GM21423 (cell line): ENCODE measurements around the gene AURKB.
"Not testable (repeated sequence)": the region's sequence is repeated elsewhere in the genome, so short reads cannot be mapped to it uniquely, and the experiment has no call there.

Experiments
- ATAC-seq: cut with Tn5 transposase; IDR thresholded peaks from one replicate; pipeline ENCODE4 v1.9.1; 2021; ENCODE audit warnings: mild to moderate bottlenecking, moderate library complexity; ENCODE audit not compliant: unreplicated experiment

The AURKB gene

DNA sequence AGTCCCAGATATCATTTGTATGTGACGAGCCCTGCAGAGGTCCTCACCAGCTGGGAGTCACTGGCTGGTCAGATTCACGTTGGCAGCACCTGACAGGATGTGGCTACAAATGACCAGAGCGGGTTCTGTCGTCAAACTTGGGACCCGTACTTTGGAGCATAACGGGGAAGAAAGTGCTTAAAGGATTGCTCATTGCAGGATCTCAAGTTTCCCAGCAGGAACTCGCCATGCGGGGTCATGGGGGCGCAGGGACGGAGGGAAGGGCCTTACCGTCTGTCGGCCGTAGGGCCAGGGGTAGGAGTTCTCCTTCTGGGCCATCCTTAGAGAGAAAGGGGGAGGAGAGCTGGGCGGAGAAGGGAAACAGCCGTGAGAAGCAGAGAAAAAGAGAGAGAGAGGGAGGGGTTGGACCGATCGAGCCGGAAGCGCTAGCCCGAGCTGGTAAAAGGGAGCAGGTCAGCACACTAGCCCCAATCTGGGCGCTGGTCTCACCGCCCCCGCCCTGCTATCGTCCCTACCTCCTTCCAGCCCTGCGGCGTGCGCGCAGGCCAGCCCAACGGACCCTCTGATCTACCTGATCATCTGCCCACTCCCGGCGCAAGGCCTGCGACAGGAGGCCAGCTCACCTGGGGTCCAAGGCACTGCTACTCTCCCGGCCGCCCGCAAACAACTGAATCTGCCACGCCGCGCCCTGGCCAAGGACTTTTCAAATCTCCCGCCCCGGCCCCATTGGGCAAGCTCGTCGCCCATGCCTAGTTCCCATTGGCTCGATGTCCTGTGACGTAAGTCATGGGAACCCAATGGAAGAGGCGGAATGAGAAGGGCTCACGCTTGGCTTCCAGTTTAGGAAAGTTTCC lies at the start of gene AURKB:
Gene AURKB, minus strand, starts transcription at position 669 of the 854 bp plus-strand sequence. Its CDS starts 351 bp downstream, at position 318.
- peak; percentile 81 for ATAC-seq

DNA sequence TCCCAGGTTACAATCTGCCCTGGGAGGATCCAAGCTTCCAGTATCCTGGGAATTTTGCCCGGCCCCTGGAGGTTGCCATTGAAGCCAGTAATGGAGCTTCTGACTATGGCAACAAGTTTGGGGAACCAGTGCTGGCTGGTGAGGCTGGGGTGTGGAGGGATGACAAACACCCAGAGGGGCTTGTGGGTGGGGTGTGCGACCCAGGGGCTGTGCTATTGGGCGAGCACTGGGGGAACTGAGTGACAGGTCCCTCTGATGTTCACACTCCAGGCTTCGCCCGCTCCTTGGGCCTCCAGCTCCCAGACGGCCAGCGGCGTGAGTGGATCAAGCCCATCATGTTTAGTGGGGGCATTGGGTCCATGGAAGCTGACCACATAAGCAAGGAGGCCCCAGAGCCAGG lies 47.4 kb upstream of the AURKB start:
- ATAC-seq = no peak

DNA sequence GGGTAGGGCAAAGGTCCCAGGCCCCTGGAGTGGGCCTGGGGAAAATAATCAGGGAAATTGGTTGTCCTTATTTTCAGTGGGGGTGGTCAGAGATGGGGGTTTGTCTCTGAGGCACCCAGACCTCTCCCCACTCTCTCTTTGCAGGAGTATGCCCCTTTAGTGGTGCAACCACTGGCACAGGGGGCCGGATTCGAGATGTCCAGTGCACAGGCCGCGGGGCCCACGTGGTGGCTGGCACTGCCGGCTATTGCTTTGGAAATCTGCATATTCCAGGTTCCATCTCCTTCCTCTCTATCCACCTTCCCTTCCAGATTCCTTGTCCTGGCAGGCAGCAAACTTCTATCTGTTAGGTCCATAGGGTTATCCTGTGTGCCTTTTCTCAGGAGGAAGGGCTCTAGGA lies 46.3 kb upstream of the AURKB start:
- ATAC-seq = no peak

DNA sequence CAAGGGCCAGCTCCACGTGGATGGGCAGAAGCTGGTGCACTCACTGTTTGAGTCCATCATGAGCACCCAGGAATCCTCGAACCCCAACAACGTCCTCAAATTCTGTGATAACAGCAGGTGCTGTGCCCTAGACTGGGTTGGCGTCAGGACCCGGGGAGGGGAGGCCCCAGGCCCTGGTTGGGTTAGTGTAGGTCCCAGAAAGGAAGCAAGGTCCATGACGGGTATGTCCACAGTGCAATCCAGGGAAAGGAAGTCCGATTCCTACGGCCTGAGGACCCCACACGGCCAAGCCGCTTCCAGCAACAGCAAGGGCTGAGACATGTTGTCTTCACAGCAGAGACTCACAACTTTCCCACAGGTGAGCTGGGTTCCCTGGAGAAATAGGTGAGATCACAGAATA lies 45.9 kb upstream of the AURKB start:
- ATAC-seq = no peak

DNA sequence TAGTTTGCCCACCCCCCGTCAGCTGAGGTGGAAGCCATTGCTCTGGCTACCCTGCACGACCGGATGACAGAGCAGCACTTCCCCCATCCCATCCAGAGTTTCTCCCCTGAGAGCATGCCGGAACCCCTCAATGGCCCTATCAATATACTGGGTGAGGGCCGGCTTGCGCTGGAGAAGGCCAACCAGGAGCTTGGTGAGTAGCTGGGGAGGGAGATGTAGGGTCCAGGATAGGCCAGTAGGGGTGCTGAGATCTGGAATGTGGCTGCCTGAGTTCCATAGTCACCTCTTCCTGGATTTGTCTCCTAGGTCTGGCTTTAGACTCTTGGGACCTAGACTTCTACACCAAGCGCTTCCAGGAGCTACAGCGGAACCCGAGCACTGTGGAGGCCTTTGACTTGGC lies 45.1 kb upstream of the AURKB start:
- ATAC-seq = no peak

DNA sequence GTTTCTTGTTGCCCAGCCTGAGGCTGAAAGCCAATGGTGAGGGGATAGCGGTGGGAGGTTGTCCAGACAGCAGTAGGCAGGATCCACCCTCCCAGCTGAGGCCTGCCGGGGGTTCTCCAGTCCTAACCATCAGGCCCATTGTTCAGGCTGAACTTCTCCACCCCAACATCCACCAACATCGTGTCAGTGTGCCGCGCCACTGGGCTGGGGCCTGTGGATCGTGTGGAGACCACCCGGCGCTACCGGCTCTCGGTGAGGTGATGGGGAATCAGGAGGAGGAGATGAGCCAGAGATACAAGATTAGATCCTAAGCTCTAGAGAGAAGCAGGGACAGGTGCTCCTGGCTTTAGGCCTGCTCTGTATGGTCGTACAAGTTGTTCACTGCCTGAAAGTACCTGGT lies 44.5 kb upstream of the AURKB start:
- ATAC-seq = no peak

DNA sequence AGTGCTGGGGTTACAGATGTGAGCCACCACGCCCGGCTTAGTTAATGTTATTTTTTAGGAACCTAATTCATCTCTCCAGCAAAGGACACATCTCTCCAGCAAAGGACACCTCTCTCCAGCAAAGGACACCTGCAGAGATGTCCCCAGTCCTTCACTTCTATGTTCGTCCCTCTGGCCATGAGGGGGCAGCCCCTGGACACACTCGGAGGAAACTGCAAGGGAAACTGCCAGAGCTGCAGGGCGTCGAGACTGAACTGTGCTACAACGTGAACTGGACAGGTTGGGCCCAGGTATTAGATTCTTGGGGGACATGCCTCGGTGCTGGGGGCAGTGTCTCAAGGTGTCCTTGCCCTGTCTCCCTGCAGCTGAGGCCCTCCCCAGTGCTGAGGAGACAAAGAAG lies 43.4 kb upstream of the AURKB start:
- no peak for ATAC-seq

DNA sequence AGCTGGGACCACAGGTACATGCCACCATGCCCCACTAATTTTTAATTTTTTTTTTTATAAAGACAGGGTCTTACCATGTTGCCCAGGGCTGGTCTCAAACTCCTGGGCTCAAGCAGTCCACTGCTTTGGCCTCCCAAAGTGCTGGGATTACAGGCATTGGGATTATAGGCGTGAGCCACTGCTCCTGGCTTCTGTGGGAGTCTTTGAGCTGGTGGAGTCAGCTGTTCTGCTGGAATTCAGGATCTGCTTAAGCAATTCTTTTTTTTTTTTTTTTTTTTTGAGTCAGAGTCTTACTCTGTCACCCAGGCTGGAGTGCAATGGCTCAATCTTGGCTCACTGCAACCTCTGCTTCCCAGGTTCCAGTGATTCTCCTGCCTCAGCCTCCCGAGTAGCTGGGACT lies 41.0 kb upstream of the AURKB start:
- not testable (repeated sequence) for ATAC-seq

DNA sequence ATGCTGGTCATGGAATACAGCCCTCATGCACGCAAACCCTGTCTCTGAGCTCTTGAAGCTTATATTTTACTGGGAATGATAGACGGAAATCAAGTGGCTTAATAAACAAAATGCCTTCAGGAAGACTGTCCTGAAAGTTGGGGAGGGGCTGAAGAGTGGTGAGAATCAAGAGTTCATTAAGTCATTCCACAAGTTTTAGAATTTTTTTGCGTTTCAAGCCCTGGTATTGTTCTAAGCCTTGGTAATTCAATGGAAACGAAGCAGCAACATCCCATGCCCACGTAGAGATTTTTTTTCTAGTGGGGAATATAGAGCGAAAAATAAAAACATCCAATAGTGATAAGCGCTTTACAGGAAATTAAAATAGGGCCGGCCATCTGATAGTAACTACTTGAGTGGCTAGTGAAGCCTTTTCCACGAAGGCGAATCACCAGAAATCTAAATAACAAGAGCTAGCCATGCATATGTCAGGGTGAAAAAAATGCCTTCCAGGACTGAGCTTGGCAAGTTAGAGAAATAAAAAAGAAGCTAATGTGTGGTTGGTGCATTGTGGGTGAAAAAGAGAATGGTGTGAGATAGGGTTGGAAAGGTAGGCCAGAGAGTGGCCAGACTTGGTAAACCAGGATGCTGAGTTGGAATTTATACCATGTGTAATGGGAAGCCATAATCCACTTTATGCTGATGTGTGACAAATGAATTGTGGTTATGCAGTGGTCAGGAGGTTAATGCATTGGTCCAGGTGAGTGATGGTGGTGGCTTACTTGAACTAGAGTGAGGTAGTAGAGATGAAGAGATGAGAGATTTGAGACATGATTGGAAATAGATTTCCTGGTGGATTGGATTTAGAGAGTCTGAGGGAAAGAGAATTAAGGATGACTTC lies 39.5 kb upstream of the AURKB start:
- ATAC-seq = no peak

DNA sequence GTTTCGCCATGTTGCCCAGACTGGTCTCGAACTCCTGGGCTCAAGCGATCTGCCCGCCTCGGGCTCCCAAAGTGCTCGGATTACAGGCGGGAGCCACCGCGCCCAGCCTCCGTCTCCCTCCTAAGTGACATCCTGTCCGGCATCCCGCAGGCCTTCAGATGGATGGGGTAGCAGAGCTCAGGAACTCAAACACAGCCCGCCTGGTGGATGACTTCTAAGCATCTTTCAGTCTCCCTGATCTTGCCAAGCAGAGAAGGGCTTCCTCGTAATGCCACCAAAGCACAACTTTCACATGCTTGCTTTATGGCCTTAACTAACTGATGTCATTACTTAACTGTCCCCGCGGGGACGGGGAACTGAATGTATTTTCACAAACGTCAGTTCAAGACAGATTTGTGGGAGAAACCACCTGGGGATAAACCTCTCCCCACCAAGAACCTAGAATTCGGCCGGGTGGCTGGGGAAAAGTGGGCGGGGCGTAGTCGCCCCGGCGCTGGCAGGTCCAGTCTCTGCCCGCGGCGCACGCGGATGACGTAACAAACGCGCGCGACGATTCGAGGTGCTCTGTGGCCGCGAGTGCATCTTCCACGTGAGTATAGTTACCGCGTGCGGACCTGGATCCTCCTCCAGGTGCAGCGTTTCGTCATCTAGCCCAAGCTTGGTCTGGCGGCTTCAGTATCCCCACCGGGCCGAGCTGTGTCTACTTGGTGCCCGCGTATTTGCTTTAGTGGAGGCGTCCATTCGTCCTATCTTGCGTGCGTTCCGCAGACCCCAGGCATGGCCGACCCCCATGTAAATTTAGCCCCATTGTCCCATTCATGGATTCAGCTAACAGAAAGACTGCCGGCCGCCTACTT lies 38.6 kb upstream of the AURKB start, which contains the start of gene PFAS:
Gene PFAS, plus strand, starts transcription at position 539 of the 857 bp plus-strand sequence. CDS start 4,649 bp downstream, outside the sequence.
- peak; percentile 50 for ATAC-seq

DNA sequence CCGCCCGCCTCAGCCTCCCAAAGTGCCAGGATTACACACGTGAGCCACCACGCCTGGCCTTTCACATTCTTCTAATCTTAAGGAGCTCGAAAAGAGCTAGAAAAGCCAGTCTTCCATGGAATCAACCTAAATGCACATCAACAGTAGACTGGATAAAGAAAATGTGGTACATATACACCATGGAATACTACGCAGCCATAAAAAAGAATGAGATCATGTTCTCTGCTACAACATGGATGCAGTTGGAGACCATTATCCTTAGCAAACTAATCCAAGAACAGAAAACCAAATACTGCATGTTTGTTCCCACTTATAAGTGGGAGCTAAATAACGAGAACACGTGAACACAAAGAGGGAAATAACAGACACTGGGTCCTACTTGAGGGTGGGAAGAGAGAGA lies 34.4 kb upstream of the AURKB start:
- ATAC-seq = no peak

DNA sequence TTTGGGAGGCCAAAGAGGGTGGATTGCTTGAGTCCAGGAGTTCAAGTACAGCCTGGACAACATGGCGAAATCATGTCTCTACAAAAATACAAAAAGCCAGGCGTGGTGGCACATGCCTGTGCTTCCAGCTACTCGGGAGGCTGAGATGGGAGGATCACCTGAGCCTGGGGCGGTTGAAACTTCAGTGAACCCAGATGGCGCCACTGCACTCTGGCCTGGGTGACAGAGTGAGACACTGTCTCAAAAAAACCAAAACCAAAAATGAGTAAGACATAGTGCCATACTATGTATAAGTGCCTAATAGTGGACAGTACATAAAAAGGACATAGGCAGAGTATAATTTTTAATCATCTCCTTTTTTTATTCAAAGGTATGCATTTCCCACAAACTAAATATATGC lies 33.5 kb upstream of the AURKB start:
- no peak for ATAC-seq

DNA sequence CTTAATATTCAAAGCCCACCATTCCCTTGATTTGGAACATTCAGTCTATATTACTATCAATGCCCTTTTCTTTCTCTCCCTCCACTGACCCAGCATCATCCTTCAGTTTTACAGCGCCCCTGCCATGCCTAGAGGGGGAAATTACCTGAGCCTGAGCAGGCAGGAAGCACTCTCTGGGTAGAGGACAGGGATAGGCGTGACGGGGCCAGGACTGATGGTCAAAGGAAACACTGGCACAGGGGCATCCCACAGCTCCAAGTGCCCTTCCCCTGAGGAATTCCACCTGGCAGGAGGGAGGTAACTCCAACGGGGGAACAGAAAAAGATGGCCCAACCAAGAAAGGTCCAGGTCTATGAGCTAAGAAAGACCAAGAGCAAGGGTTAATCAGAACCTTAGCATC lies 27.5 kb upstream of the AURKB start:
- no peak for ATAC-seq

DNA sequence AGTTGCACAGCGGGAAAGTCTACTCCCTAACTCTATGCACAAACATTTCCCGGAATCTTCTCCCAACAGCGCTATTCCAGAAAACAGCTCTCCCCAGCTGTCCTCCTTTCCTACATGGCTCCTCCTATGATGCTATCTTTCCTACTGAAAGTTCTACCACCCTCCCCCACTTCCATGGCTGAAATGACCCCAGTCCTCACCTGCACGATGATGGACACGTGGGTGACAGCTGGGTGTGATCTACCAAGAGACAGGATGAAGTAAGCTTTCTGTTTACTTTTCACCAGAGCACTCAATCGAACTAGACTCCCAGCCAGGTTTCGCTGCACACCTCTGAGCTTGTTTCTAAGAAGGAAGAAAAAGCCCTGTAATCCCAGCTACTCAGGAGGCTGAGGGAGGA lies 26.8 kb upstream of the AURKB start:
- no peak for ATAC-seq

DNA sequence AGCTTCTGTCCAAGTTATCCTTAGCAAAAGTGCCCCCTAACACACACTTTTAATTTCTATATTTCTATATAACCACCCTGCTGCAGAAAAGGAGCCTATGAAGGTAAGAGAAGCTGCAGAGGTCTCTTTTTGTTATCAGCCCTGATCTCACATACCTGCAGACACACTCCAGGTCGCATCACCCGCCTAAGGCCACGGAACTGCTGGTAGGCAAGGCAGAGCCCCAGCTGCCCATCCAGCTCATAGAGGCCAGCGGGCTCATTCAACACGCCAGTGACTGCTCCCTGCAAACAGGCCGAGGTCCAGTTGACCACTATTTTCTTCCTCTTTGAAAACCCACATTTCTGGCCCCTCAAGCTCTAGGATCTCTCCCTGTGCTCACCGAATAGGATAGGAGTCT lies 25.3 kb upstream of the AURKB start:
- ATAC-seq = no peak

DNA sequence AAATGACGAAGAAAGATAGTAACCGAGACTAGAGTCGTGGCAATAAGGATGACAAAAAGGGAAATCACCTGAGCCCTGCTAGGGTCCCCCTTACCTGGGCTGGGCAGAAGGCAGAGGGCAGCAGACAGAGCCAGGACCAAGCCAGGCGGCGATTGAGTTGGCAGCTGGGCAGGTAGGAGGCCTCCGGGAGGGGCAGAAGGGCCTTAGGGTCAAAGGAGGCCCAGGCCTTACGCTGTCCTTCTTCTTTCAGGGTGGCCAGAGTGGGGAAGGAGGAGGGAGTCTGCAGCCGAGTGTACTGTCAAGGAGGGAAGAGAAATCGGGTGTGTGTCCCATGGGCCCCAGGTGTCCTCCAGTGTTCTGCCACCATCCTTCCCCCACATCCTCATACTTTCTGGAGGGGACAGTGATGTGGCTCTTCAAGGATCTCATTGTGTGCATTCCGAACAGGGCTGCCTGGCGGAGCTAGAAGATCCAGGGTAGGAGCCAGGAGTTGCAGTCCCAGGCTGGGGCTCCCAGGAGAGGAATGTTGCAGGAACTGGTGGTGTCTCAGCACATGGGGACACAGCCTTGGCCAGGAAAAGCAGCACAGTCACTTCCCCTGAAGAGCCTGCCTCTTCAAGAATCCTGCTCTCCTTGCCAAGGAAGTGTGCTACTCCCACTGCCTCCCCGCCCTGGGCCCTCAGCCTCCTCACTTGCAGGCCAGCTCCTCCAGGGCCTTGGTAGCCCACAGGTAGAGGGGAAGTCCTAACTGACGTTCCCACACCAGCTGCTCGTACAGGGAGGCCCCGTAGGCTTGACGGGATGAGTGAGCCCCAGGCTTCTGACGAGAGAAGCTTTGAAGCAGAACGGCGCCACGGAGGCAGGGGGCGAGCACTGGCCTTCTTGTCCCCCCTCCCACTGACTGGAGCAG lies 24.2 kb upstream of the AURKB start:
- no peak for ATAC-seq

DNA sequence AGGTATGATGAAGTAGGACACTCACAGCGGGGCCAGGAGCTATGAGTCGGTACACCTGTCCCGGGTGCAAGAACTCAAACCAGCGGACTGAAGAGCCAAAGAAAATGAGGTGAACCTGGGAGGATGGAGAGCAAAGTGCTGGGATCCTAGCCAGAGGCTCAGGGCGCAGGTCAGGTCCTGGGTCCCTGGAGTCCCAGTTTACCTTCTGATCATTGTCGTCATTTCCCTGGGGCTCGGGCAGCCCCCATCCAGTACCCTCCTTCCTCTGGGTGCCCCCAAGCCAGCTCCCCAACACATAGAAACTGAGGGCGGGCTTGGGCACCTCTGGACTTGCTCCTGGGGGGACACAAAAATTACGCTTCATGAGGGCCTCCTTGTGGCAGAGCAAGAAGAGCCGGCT lies 21.3 kb upstream of the AURKB start:
- ATAC-seq = no peak

DNA sequence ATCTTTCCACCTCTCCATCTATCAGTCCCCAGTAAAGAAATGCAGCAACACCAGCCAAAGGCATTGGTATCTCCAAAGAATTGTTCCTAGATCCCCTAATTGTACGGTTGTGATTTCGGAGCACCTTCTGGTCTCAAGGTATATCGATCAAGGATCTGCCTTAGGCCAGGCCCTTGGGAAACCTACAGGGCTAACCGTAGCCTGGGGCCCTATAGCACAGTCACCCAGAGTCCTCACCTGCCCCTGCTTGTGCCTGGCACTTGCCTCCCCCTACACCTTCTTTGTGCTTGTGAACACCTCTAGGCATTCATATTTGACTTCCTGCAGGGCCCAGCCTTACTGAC lies 16.8 kb upstream of the AURKB start:
- ATAC-seq = no peak

DNA sequence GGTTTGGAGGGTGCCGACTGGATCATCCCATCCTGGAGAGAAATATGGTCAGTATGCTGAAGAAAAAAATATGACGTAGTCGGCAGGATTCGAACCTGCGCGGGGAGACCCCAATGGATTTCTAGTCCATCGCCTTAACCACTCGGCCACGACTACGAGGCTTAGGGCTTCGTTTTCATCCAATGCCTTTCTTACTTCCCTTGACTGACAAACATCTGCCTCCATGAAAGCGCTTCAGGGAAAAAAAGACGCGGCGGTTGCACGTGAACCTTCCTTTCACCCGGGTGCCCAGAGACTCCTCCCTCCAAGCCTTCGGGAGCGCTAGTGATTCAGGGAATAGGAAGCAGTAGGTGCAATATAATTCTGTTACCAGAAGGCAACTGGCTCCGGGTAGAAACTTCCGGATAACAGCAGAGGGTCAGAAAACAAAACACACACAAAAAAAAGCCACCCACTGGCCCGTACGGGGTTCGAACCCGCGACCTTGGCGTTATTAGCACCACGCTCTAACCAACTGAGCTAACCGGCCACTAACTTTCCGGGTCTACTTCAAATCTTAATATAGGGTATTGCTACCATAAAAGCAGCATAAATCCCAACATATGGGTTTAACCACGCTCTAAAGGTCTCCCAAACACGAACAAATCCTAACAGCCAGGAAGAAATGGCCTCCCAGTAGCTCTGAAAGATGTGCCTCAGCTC lies 16.3 kb upstream of the AURKB start:
- no peak for ATAC-seq
